HG02623 (cell line): ENCODE results near the gene S100PBP.

Experiments
- ATAC-seq: cut with Tn5 transposase; IDR thresholded peaks from one replicate; pipeline ENCODE4 v1.9.1; 2021; ENCODE audit warnings: moderate library complexity; ENCODE audit not compliant: unreplicated experiment

Gene S100PBP

GRCh38 chr1:32817159-32817814, at the start of gene S100PBP, which contains the start of gene YARS1:
Gene S100PBP, plus strand, starts transcription at chr1:32817653. Its CDS starts 8,447 bp downstream, at chr1:32826100.
Gene YARS1, minus strand, starts transcription at chr1:32817358. Its CDS starts 114 bp downstream, at chr1:32817244.
- ATAC-seq = peak; percentile 80

GRCh38 chr1:32768110-32768850, 49.2 kb upstream of the S100PBP start:
- ATAC-seq = no peak

DNA sequence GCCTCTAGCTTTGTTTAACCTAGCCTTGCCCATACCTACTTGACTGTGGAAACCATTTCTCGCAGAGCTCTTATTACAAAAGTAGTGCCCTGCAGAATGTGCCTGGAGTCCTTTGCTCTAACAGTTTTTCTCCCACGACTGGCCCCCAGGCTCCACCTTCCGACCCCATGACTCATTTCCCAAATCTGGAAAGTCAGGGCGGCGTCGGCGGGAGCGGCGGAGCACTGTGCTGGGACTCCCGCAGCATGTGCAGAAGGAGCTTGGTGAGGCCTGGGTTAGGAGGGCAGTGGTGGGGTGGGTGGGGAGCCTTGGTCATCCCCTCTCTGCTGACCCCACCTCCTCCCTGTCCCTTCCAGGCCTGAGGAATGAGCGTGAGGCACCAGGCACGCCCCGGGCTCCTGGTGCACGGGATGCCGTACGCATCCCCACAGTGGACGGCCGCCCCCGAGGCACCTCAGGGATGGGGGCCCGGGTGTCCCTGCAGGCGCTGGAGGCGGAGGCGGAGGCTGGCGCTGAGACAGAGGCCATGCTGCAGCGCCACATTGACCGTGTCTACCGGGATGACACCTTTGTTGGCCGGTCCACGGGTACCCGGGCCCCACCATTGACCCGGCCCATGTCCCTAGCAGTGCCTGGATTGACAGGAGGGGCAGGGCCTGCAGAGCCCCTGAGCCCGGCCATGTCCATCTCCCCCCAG, 47.8 kb upstream of the S100PBP start:
- ATAC-seq = no peak

DNA sequence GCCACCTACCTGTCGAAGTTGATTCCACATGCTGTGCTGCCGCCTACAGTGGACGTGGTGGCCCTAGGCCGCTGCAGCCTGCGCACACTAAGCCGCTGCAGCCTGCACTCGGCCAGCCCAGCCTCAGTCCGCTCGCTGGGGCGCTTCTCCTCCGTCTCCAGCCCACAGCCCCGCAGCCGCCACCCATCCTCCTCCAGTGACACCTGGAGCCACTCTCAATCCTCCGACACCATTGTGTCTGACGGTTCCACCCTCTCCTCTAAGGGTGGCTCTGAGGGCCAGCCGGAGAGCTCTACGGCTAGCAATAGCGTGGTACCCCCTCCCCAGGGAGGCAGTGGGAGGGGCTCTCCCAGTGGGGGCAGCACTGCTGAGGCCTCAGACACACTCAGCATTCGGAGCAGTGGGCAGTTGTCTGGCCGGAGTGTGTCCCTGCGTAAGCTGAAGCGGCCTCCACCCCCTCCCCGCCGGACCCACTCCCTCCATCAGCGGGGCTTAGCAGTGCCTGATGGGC, 47.2 kb upstream of the S100PBP start:
- no peak for ATAC-seq

DNA sequence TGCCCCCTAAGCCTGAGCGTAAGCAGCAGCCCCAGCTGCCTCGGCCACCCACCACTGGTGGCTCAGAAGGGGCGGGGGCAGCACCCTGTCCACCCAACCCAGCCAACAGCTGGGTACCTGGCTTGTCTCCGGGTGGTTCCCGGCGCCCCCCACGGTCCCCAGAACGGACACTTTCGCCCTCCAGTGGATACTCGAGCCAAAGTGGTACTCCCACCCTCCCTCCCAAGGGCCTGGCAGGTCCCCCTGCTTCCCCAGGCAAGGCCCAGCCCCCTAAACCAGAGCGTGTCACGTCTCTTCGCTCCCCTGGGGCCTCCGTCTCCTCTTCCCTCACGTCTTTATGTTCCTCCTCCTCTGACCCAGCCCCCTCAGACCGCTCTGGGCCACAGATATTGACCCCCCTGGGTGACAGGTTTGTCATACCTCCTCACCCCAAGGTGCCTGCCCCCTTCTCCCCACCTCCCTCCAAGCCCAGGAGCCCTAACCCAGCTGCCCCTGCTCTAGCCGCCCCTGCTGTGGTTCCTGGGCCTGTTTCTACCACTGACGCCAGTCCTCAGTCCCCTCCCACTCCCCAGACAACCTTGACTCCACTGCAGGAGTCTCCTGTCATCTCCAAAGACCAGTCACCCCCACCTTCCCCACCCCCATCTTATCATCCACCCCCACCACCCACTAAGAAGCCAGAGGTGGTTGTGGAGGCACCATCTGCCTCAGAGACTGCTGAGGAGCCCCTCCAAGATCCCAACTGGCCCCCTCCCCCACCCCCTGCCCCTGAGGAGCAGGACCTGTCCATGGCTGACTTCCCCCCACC, 46.5 kb upstream of the S100PBP start:
- no peak for ATAC-seq

GRCh38 chr1:32771561-32772280, 45.7 kb upstream of the S100PBP start:
- ATAC-seq = no peak

DNA sequence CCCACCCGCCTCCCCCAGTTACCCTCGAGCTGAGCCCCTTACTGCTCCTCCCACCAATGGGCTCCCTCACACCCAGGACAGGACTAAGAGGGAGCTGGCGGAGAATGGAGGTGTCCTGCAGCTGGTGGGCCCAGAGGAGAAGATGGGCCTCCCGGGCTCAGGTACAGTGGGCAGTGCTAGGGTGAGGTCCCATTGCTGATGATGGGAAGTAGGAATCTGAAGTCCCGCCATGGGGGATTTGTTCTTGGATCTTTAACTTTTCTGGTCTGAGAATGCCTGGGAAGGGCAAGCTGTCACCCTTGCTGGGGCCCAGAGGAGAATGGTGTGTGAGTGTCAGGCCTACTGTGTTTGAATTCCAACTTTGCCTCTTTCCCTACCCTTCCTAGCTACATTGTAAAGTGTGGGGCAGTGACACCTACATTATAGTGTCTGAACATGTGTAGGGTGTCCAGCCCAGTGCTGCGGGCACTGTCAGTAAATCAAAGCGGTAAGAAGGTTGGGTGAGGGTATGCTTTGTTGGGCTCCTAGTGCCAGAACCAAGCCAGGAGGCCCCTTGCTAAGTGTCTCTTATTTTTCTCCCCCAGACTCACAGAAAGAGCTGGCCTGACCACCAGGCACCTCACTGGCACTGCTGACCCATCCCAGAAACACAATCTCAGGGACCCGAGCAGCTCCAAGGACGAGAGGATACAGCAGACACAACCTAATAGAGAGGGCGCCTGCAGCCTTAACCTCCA, 45.0 kb upstream of the S100PBP start:
- ATAC-seq = no peak

- no peak for ATAC-seq
These were observed 44.3 kb upstream of the S100PBP start for GRCh38 chr1:32773018-32773763.

DNA sequence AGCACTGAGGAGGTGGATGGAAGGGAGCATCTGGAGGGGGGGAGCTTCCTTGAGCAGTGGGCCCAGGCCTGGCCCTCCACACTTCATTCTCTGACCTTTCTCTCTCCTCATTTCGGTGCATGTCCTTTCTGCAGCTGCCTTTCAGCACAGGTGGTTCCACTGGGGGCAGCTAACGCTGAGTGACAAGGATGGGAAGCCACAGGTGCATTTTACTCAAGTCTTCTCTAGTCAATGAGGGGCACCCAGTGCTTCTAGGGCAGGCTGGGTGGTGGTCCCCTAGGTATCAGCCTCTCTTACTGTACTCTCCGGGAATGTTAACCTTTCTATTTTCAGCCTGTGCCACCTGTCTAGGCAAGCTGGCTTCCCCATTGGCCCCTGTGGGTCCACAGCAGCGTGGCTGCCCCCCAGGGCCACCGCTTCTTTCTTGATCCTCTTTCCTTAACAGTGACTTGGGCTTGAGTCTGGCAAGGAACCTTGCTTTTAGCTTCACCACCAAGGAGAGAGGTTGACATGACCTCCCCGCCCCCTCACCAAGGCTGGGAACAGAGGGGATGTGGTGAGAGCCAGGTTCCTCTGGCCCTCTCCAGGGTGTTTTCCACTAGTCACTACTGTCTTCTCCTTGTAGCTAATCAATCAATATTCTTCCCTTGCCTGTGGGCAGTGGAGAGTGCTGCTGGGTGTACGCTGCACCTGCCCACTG, 43.5 kb upstream of the S100PBP start:
- no peak for ATAC-seq

GRCh38 chr1:32774464-32774808, 43.0 kb upstream of the S100PBP start:
- no peak for ATAC-seq

- no peak for ATAC-seq
These were observed 42.4 kb upstream of the S100PBP start for GRCh38 chr1:32774950-32775634.

DNA sequence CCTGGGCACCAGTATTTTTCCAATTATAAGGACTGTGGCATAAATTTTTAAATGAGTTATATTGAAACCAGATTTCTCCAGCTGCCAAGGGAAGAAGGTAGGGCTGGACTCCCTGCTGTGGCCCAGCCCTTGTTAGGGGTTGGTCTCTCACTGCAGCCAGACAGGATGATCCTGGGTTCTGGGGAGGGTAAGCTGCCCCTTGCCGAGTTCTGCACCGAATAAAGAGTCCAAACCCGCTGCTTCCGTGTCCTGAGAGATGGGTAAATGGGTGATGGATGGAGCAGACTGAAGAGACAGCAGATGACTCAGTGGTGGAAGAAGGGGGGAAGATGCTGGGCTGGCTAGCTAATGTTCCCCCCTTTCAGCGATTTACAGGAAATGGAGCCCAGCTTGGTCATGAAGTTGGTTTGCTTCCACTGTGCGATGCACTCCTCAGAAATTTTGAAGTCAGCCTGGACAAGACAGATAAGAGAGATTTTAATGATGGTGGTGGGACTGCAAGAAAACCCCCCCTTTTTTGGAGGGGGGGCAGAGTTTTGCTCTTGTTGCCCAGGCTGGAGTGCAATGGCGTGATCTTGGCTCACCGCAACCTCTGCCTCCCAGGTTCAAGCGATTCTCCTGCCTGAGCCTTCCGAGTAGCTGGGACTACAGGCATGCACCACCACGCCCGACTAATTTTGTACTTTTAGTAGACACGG, 41.7 kb upstream of the S100PBP start:
- no peak for ATAC-seq

GRCh38 chr1:32779242-32779641, 38.2 kb upstream of the S100PBP start:
- no peak for ATAC-seq

GRCh38 chr1:32780005-32780404, 37.4 kb upstream of the S100PBP start:
- ATAC-seq = no peak

- ATAC-seq = no peak
These were observed 36.7 kb upstream of the S100PBP start for GRCh38 chr1:32780628-32781234.

GRCh38 chr1:32782086-32782485, 35.4 kb upstream of the S100PBP start:
- no peak for ATAC-seq

GRCh38 chr1:32783851-32784250, 33.6 kb upstream of the S100PBP start:
- no peak for ATAC-seq
